Endothelial cell of umbilical vein (primary cell): ENCODE data around the gene TM7SF2. TPM values are rescaled to one million over a fixed set of nuclear protein-coding genes. Genes with fewer than 3 reads are reported as not detected.

Experiments
- BruUV-seq: library from RNA; stranded (reverse); fragments of 400-500 nt; replicated peaks from 2 replicates; lab custom pipeline; 2021; lab: Mats Ljungman, UMichigan
- CTCF ChIA-PET: fragments of 300-600, 350-600 bp; sonication (Branson Sonifier 250); formaldehyde crosslinking; loops from one replicate; lab custom pipeline; 2021; ENCODE audit warnings: antibody characterized with exemption, inconsistent platforms; lab: Charles Lee
- POLR2A ChIA-PET: fragments of 300-600, 350-600 bp; sonication (Branson Sonifier 250); formaldehyde crosslinking; loops from one replicate; lab custom pipeline; 2021; ENCODE audit warnings: antibody characterized with exemption, inconsistent platforms; lab: Charles Lee
- DNase-seq: peaks from one replicate; pipeline ENCODE4 v3.0.0-alpha.2; 2011; ENCODE audit warnings: low read depth, low spot score
- FAIRE-seq: peaks from 2 replicates; lab custom pipeline; 2011; peaks lifted over from hg19 to GRCh38; lab: Jason Lieb, UNC
- H2AFZ ChIP-seq: 2 replicates; pipeline ENCODE4 v1.6.0; 2012; ENCODE audit warnings: low read depth, low read length, control low read depth, inconsistent platforms
- H3K27ac ChIP-seq: 2 replicates; pipeline ENCODE4 v1.5.1; 2011; ENCODE audit warnings: low read depth, mild to moderate bottlenecking, control low read depth, low read length, moderate library complexity; ENCODE audit not compliant: insufficient read depth
- H3K27me3 ChIP-seq, 2 experiments: 2 replicates each; pipeline versions ENCODE4 v1.6.0 to v1.6.1; 2011; ENCODE audit warnings: low read length in 2 of 2, mixed read lengths in 1 of 2; ENCODE audit not compliant: control insufficient read depth in 2 of 2, insufficient read depth in 2 of 2
- H3K36me3 ChIP-seq, 2 experiments: 2 replicates in 1 of 2; 3 replicates in 1 of 2; pipeline ENCODE4 v1.5.1; 2011; ENCODE audit warnings: low read length in 2 of 2, mild to moderate bottlenecking in 1 of 2, moderate library complexity in 1 of 2; ENCODE audit not compliant: control insufficient read depth in 2 of 2, insufficient read depth in 2 of 2; ENCODE audit errors: extremely low read depth in 1 of 2
- H3K4me1 ChIP-seq: 3 replicates; pipeline ENCODE4 v1.5.1; 2011; ENCODE audit warnings: mild to moderate bottlenecking, low read length; ENCODE audit not compliant: control insufficient read depth, insufficient read depth; ENCODE audit errors: extremely low read depth
- H3K4me2 ChIP-seq: 2 replicates; pipeline ENCODE4 v1.6.1; 2011; ENCODE audit warnings: low read length, control low read depth, mixed read lengths; ENCODE audit not compliant: insufficient read depth
- H3K4me3 ChIP-seq, 3 experiments: fragments of 200-600 bp in 1 of 3; sonication (generic), shearing (Covaris generic) in 1 of 3; replicated peaks in 1 of 3; 2 replicates each; pipeline ENCODE4 v1.5.1; 2011 to 2016; ENCODE audit warnings: control low read depth in 3 of 3, low read length in 3 of 3, mild to moderate bottlenecking in 2 of 3, inconsistent platforms in 1 of 3, low read depth in 1 of 3, moderate library complexity in 1 of 3; ENCODE audit not compliant: insufficient read depth in 1 of 3
- H3K79me2 ChIP-seq: 2 replicates; pipeline ENCODE4 v1.6.0; 2012; ENCODE audit warnings: low read length, inconsistent platforms; ENCODE audit not compliant: control insufficient read depth, insufficient read depth
- H3K9ac ChIP-seq: replicated peaks from 2 replicates; pipeline ENCODE3; 2011; ENCODE audit warnings: low read length, control low read depth; ENCODE audit not compliant: insufficient read depth; ENCODE audit errors: extremely low read depth
- H3K9me1 ChIP-seq: replicated peaks from 3 replicates; pipeline ENCODE4 v1.6.0; 2011; ENCODE audit warnings: mild to moderate bottlenecking, low read length; ENCODE audit not compliant: control insufficient read depth, insufficient read depth; ENCODE audit errors: extremely low read depth
- H3K9me3 ChIP-seq: replicated peaks from 2 replicates; pipeline ENCODE4 v1.5.1; 2012; ENCODE audit warnings: low read length, inconsistent platforms; ENCODE audit not compliant: control insufficient read depth, insufficient read depth
- H4K20me1 ChIP-seq: replicated peaks from 2 replicates; pipeline ENCODE3; 2011; ENCODE audit warnings: mild to moderate bottlenecking, low read length; ENCODE audit not compliant: control insufficient read depth, insufficient read depth; ENCODE audit errors: extremely low read depth
- EZH2 ChIP-seq: IDR thresholded peaks from 2 replicates; pipeline ENCODE4 v1.6.1; 2012; ENCODE audit warnings: borderline replicate concordance, low read depth, mild to moderate bottlenecking, moderate library complexity, low read length, inconsistent platforms; ENCODE audit not compliant: severe bottlenecking
- FOS ChIP-seq: IDR thresholded peaks from 2 replicates; pipeline ENCODE4 v1.6.1; 2011; ENCODE audit warnings: mild to moderate bottlenecking, low read length, moderate library complexity, borderline replicate concordance; ENCODE audit not compliant: insufficient read depth
- GATA2 ChIP-seq: IDR thresholded peaks from 2 replicates; pipeline ENCODE4 v1.7.0; 2011; ENCODE audit warnings: low read depth, mild to moderate bottlenecking, moderate library complexity, mixed read lengths, low read length; ENCODE audit not compliant: insufficient read length, insufficient read depth
- JUN ChIP-seq: IDR thresholded peaks from 2 replicates; pipeline ENCODE4 v1.6.1; 2011; ENCODE audit warnings: borderline replicate concordance, low read depth; ENCODE audit not compliant: insufficient read length, insufficient read depth
- MYC ChIP-seq: IDR thresholded peaks from one replicate; pipeline ENCODE4 v1.6.1; 2011; ENCODE audit warnings: mild to moderate bottlenecking, low read depth, low read length
- POLR2A ChIP-seq: IDR thresholded peaks from 2 replicates; pipeline ENCODE4 v1.6.1; 2012; ENCODE audit warnings: low read depth, mild to moderate bottlenecking, control low read depth, low read length
- POLR2AphosphoS5 ChIP-seq: IDR thresholded peaks from 2 replicates; pipeline ENCODE4 v1.6.1; 2012; ENCODE audit warnings: low read depth, mild to moderate bottlenecking, control low read depth, low read length, moderate library complexity; ENCODE audit not compliant: insufficient read depth
- dilution Hi-C: fragments of 300-500 bp; cut with MboI; formaldehyde crosslinking; loops from one replicate; pipeline ENCODE4 v1.15.0; 2019; ENCODE audit warnings: low sequenced_read_pairs; ENCODE audit not compliant: extremely low pct_ligation_motif_present
- intact Hi-C: fragments of 100-400 bp; cut with micrococcal nuclease; formaldehyde crosslinking; loops from one replicate; pipeline ENCODE4 v1.10.0; 2022
- polyA plus RNA-seq, 4 experiments: library from polyadenylated mRNA; depleted of rRNA in 3 of 4; stranded (reverse) in 3 of 4; unstranded in 1 of 4; fragments of >200 nt; gene quantifications; 2 replicates each; pipeline versions ENCODE4 v1.2.1 to v1.2.3, GENCODE V29; 2011 to 2012; ENCODE audit warnings: missing spikeins in 1 of 4
- total RNA-seq: library from RNA; stranded (reverse); gene quantifications from 2 replicates; pipeline ENCODE4 v1.2.3, GENCODE V29; 2021
- TF ChIP-seq, protein P1 (sequence below), 2 donors: IDR thresholded peaks; 1 replicate in 1 of 2; 2 replicates in 1 of 2; pipeline ENCODE4 v1.5.1; 2011; ENCODE audit warnings: low read length in 2 of 2, mild to moderate bottlenecking in 2 of 2, moderate library complexity in 2 of 2, control low read depth in 1 of 2, inconsistent platforms in 1 of 2, low read depth in 1 of 2; ENCODE audit not compliant: insufficient read depth in 1 of 2; ENCODE audit errors: extremely low read depth in 1 of 2
- TF ChIP-seq, protein P2 (sequence below): IDR thresholded peaks from 2 replicates; pipeline ENCODE4 v1.6.1; 2011; ENCODE audit not compliant: insufficient read depth, insufficient read length

Gene TM7SF2
- total and polyA plus RNA-seq, 2 donors (not counting 3 experiments of a cell fraction or from before 2014, with no cell fraction given) = 11.6 to 47.1 TPM

DNA sequence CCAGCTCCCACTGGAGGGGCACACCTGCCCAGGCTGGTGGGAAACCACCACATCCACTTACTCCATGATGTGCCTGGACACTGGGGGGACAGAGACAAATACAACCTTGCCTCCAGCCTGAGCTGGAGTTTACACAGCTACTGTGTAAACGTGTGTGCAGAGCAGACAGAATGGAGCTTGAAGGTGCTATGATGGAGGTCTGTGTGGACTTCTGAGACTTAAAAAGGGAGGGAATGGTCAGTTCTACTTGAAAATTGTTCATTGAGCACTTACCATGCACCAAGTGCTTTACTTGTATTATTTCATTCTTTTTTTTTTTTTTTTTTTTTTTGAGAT, 39.1 kb upstream of the TM7SF2 start:
- Histone ChIP-seq H3K4me2 (no peak overlapping the region), H3K9me3 (no peaks in the 10 kb centered on the region), H3K27me3 (no peaks in the 10 kb centered on the region), H3K4me3 (no peak overlapping the region), H2AFZ (no peak overlapping the region), H3K9me1 (no peaks in the 10 kb centered on the region), H4K20me1 (no peaks in the 10 kb centered on the region), H3K4me1 (no peaks in the 10 kb centered on the region), H3K9ac (no peak overlapping the region), H3K79me2 (no peaks in the 10 kb centered on the region), H3K36me3 (no peaks in the 10 kb centered on the region), H3K27ac (no peak overlapping the region)
- FAIRE-seq = no peak
- ChIA-PET CTCF (interaction anchor here (0.6 kb wide), 1 partner anchor 8 kb away, joined by 3 read pairs; no protein-coding TSS in a partner anchor), POLR2A (interaction anchor here (0.6 to 0.7 kb wide), 2 partner anchors 14 to 189 kb away, joined by 3 to 4 read pairs; partner anchors contain the start of genes NAALADL1 and POLA2)
- dilution Hi-C loops = no loop called here
- no TSS peak for BruUV-seq
- intact Hi-C loops = no loop called here
- no peak for DNase-seq
- TF ChIP-seq MYC (no peak), GATA2 (no peak), FOS (no peak), JUN (no peak), POLR2AphosphoS5 (no peak), POLR2A (no peak), EZH2 (no peak)
- TF ChIP-seq, protein P1, sequence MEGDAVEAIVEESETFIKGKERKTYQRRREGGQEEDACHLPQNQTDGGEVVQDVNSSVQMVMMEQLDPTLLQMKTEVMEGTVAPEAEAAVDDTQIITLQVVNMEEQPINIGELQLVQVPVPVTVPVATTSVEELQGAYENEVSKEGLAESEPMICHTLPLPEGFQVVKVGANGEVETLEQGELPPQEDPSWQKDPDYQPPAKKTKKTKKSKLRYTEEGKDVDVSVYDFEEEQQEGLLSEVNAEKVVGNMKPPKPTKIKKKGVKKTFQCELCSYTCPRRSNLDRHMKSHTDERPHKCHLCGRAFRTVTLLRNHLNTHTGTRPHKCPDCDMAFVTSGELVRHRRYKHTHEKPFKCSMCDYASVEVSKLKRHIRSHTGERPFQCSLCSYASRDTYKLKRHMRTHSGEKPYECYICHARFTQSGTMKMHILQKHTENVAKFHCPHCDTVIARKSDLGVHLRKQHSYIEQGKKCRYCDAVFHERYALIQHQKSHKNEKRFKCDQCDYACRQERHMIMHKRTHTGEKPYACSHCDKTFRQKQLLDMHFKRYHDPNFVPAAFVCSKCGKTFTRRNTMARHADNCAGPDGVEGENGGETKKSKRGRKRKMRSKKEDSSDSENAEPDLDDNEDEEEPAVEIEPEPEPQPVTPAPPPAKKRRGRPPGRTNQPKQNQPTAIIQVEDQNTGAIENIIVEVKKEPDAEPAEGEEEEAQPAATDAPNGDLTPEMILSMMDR (IDR thresholded peaks at IDR 0.05; ENCODE audit: extremely low read depth in 1 of 2, insufficient read depth in 1 of 2, low read depth in 1 of 2, low read length in 2 of 2) = no peak
- TF ChIP-seq, protein P2, sequence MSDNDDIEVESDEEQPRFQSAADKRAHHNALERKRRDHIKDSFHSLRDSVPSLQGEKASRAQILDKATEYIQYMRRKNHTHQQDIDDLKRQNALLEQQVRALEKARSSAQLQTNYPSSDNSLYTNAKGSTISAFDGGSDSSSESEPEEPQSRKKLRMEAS = no peak
